Tibial nerve (tissue), 4 donors: Measurements from ENCODE around the gene SLC16A8.

ENCODE experiments used
- CTCF ChIP-seq, 5 experiments: fragments of 200-600 bp in 3 of 5; fragments of 450-650 bp in 2 of 5; sonication (generic) in 3 of 5; IDR thresholded peaks; one replicate each; pipeline ENCODE4 v1.5.1; 2016 to 2019; ENCODE audit warnings: antibody characterized with exemption in 5 of 5, mild to moderate bottlenecking in 3 of 5, moderate library complexity in 2 of 5
- EP300 ChIP-seq, 2 donors: sonication (generic); formaldehyde crosslinking; IDR thresholded peaks; one replicate each; pipeline ENCODE4 v1.6.1; 2017; ENCODE audit warnings: antibody characterized with exemption in 2 of 2, mild to moderate bottlenecking in 1 of 2

DNA sequence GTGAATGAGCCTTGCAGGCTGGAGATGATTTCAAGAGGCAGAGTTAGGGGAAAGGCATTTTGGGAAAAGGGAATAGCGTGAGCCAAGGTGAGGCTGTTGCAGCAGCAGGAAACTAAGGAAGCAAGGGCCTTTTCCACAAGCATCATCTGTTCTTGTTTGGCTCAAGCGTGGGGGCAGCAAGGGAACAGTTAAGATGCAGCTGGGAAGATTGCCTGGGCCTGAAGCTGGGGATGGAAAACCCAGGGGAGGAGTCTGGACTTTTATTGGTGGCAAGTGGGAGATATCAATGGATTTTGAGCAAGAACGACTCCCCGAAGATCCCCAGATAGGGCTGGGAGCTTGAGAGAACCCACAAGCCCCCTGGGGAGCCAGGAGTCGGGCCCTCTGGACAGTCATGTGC, 54.1 kb downstream of the SLC16A8 start:
- no peak for TF ChIP-seq CTCF (IDR thresholded peaks at IDR 0.05)
- no peak for TF ChIP-seq EP300 (IDR thresholded peaks at IDR 0.05)
